Tibial nerve (tissue), 3 donors: ENCODE data around the gene C4orf51.

Experiments used
- CTCF ChIP-seq, 5 experiments: fragments of 200-600 bp in 3 of 5; fragments of 450-650 bp in 2 of 5; sonication (generic) in 3 of 5; IDR thresholded peaks; one replicate each; pipeline ENCODE4 v1.5.1; 2016 to 2019; ENCODE audit warnings: antibody characterized with exemption in 5 of 5, mild to moderate bottlenecking in 3 of 5, moderate library complexity in 2 of 5
- POLR2A ChIP-seq, 2 donors: fragments of 450-650 bp; IDR thresholded peaks; one replicate each; pipeline ENCODE4 v1.6.1; 2017; ENCODE audit warnings: antibody characterized with exemption in 2 of 2, mild to moderate bottlenecking in 2 of 2, moderate library complexity in 2 of 2

- TF ChIP-seq CTCF (IDR thresholded peaks at IDR 0.05) = no peak
- no peak for TF ChIP-seq POLR2A (IDR thresholded peaks at IDR 0.05)
Measured at GRCh38 chr4:145743641-145744040, 63.7 kb downstream of the C4orf51 start.
